ENCODE results near the gene ITPK1. TPM values are rescaled to one million over a fixed set of nuclear protein-coding genes. Genes with fewer than 3 reads are reported as not detected.

Gene ITPK1
- total and polyA plus RNA-seq, 10 of the 15 experiments (the other 5 are each of a cell fraction or from before 2014, with no cell fraction given), result 1.3 to 73.2 (median 27.0) TPM

DNA sequence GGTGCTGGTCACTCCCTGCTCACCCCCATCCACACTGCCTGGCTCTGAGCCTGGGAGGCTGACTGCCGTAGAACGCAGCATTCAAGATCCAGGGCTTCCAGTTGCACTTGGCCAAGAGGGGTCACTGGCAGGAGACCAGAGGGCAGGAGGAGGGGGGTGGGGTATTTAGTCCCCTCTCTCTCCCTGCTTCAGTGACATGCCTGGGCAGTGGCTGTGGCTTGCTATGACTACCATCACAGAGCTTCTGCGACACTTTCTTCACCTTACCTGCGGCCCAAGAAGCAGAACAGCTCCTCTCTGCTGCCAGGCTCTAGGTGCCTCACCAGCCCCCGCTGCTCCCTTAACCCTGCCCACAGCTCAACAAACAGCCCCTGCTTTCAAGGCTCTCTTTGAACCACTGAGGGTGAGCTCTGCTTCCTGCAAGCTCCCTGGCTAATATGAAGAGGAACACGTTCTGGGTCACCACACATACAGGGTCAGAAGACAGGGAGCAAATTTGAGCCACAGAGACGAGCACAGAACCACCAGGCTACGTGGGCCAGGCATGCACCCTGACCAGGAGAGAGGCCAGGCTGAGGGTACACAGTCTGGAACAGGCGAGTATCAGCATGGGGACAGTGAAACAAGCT is 55.7 kb downstream of the ITPK1 start (continued):
- TF ChIP-seq ZNF217 (IDR thresholded peaks at IDR 0.05) (no peak), POLR2A (IDR thresholded peaks at IDR 0.05; ENCODE audit: low read depth, low read length) (no peak; the same call in 1 of the 2 replicates), HSF1 (IDR thresholded peaks at IDR 0.05; ENCODE audit: low read depth, low read length) (no peak), RCOR1 (conservative IDR thresholded peaks at IDR 0.05; ENCODE audit: low read depth, low read length) (no peak), CEBPB (IDR thresholded peaks at IDR 0.05; ENCODE audit: borderline replicate concordance in 1 of 2, low read depth in 2 of 2, low read length in 2 of 2) (no peak), NR2F1 (conservative IDR thresholded peaks at IDR 0.05) (peak; percentile 89), SUZ12 (IDR thresholded peaks at IDR 0.05; ENCODE audit: unreplicated experiment) (no peak), EGR1 (IDR thresholded peaks at IDR 0.05; ENCODE audit: borderline replicate concordance in 1 of 2, low read depth in 2 of 2, low read length in 2 of 2) (no peak), ATF7 (IDR thresholded peaks at IDR 0.05; ENCODE audit: low read depth) (0 out of 2 replicates have a peak, but pooled peaks have one; percentile 15), NR2C1 (IDR thresholded peaks at IDR 0.05) (peak; percentile 54), ZNF24 (IDR thresholded peaks at IDR 0.05) (no peak), HDGF (IDR thresholded peaks at IDR 0.05) (peak; percentile 87; the same call in 1 of the 2 replicates), KAT2A (conservative IDR thresholded peaks at IDR 0.05; ENCODE audit: control insufficient read depth, low read depth, low read length) (no peak), CREM (IDR thresholded peaks at IDR 0.05; ENCODE audit: low read depth) (no peak), ZNF687 (IDR thresholded peaks at IDR 0.05) (peak; percentile 94), NFYB (IDR thresholded peaks at IDR 0.05; ENCODE audit: insufficient read depth, low read depth, low read length) (no peak), ASH2L (IDR thresholded peaks at IDR 0.05; ENCODE audit: borderline replicate concordance, low read depth) (no peak)
- TF ChIP-seq, protein P1, sequence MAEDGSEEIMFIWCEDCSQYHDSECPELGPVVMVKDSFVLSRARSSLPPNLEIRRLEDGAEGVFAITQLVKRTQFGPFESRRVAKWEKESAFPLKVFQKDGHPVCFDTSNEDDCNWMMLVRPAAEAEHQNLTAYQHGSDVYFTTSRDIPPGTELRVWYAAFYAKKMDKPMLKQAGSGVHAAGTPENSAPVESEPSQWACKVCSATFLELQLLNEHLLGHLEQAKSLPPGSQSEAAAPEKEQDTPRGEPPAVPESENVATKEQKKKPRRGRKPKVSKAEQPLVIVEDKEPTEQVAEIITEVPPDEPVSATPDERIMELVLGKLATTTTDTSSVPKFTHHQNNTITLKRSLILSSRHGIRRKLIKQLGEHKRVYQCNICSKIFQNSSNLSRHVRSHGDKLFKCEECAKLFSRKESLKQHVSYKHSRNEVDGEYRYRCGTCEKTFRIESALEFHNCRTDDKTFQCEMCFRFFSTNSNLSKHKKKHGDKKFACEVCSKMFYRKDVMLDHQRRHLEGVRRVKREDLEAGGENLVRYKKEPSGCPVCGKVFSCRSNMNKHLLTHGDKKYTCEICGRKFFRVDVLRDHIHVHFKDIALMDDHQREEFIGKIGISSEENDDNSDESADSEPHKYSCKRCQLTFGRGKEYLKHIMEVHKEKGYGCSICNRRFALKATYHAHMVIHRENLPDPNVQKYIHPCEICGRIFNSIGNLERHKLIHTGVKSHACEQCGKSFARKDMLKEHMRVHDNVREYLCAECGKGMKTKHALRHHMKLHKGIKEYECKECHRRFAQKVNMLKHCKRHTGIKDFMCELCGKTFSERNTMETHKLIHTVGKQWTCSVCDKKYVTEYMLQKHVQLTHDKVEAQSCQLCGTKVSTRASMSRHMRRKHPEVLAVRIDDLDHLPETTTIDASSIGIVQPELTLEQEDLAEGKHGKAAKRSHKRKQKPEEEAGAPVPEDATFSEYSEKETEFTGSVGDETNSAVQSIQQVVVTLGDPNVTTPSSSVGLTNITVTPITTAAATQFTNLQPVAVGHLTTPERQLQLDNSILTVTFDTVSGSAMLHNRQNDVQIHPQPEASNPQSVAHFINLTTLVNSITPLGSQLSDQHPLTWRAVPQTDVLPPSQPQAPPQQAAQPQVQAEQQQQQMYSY (CRISPR knock-in tag; IDR thresholded peaks at IDR 0.05), result no peak

All from GM12878 (cell line).